WTC11 (cell line): Measurements from ENCODE around the gene NT5C3B.

Experiments used
- ATF3 ChIP-seq: sonication (generic); formaldehyde crosslinking; conservative IDR thresholded peaks from 2 replicates; pipeline ENCODE4 v1.8.1; 2022; ENCODE audit warnings: mild to moderate bottlenecking, missing genetic modification reagents
- CTCF ChIP-seq: fragments of 200-600 bp; IDR thresholded peaks from 2 replicates; pipeline ENCODE4 v1.8.0; 2022; ENCODE audit warnings: antibody characterized with exemption
- FOXJ3 ChIP-seq: sonication (generic); formaldehyde crosslinking; IDR thresholded peaks from 2 replicates; pipeline ENCODE4 v1.9.0; 2021; ENCODE audit warnings: missing genetic modification reagents, mild to moderate bottlenecking, borderline replicate concordance
- FOXK1 ChIP-seq: sonication (generic); formaldehyde crosslinking; IDR thresholded peaks from 2 replicates; pipeline ENCODE4 v1.8.0; 2022; ENCODE audit warnings: mild to moderate bottlenecking, moderate library complexity, missing genetic modification reagents
- JUN ChIP-seq: sonication (generic); formaldehyde crosslinking; IDR thresholded peaks from 2 replicates; pipeline ENCODE4 v1.8.0; 2023; ENCODE audit warnings: mild to moderate bottlenecking, missing genetic modification reagents
- MYBL2 ChIP-seq: sonication (generic); formaldehyde crosslinking; IDR thresholded peaks from 2 replicates; pipeline ENCODE4 v1.8.1; 2023; ENCODE audit warnings: mild to moderate bottlenecking, moderate library complexity, missing genetic modification reagents
- OVOL2 ChIP-seq: fragments of 250-450 bp; sonication (Bioruptor Pico); IDR thresholded peaks from 2 replicates; pipeline ENCODE4 v1.9.0; 2021; ENCODE audit warnings: mild to moderate bottlenecking, borderline replicate concordance
- ZNF423 ChIP-seq: fragments of 250-450 bp; sonication (Bioruptor Pico); IDR thresholded peaks from 2 replicates; pipeline ENCODE4 v2.1.2; 2022; ENCODE audit warnings: mild to moderate bottlenecking, moderate library complexity
- TF ChIP-seq, protein P1 (sequence below): sonication (generic); formaldehyde crosslinking; IDR thresholded peaks from 2 replicates; pipeline ENCODE4 v1.8.1; 2023; ENCODE audit warnings: mild to moderate bottlenecking, missing genetic modification reagents

GRCh38 chr17:41792845-41793783 is 42.9 kb downstream of the NT5C3B start:
- no peak for TF ChIP-seq JUN (CRISPR knock-in tag)
- no peak for TF ChIP-seq CTCF
- TF ChIP-seq OVOL2, result no peak
- no peak for TF ChIP-seq FOXJ3 (CRISPR knock-in tag)
- TF ChIP-seq ZNF423 (CRISPR knock-in tag), result no peak
- TF ChIP-seq ATF3 (CRISPR knock-in tag), result no peak
- TF ChIP-seq MYBL2 (CRISPR knock-in tag), result no peak
- TF ChIP-seq FOXK1 (CRISPR knock-in tag), result no peak
- TF ChIP-seq, protein P1, sequence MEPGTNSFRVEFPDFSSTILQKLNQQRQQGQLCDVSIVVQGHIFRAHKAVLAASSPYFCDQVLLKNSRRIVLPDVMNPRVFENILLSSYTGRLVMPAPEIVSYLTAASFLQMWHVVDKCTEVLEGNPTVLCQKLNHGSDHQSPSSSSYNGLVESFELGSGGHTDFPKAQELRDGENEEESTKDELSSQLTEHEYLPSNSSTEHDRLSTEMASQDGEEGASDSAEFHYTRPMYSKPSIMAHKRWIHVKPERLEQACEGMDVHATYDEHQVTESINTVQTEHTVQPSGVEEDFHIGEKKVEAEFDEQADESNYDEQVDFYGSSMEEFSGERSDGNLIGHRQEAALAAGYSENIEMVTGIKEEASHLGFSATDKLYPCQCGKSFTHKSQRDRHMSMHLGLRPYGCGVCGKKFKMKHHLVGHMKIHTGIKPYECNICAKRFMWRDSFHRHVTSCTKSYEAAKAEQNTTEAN, result 0 out of 2 replicates have a peak, but pooled peaks have one; percentile 46
